KOPT-K1 (cell line): Measurements from ENCODE around the gene DLG3.

Experiments used
- H3K27ac ChIP-seq: fragments of 200-600 bp; sonication (generic); 2 replicates; pipeline ENCODE4 v1.5.1; 2016; ENCODE audit warnings: antibody characterized with exemption, mild to moderate bottlenecking, low read depth, low read length; ENCODE audit not compliant: poor library complexity, severe bottlenecking
- H3K36me3 ChIP-seq: fragments of 200-600 bp; sonication (generic); 2 replicates; pipeline ENCODE4 v1.5.1; 2017; ENCODE audit warnings: antibody characterized with exemption, mild to moderate bottlenecking, low read length, moderate library complexity; ENCODE audit not compliant: insufficient read depth
- H3K9me3 ChIP-seq: fragments of 200-600 bp; sonication (generic); 2 replicates; pipeline ENCODE4 v1.5.1; 2017; ENCODE audit warnings: antibody characterized with exemption, low read length, mild to moderate bottlenecking; ENCODE audit not compliant: insufficient read depth, poor library complexity, severe bottlenecking

DLG3 gene

GRCh38 chrX:70432936-70433847 lies 11.4 kb upstream of the DLG3 start:
- Histone ChIP-seq H3K9me3 (no peaks in the 10 kb centered on the region), H3K36me3 (no peaks in the 10 kb centered on the region), H3K27ac (no peak overlapping the region)

- Histone ChIP-seq H3K27ac (no peak overlapping the region), H3K36me3 (no peaks in the 10 kb centered on the region), H3K9me3 (no peaks in the 10 kb centered on the region)
Observed at GRCh38 chrX:70433848-70434351, 10.7 kb upstream of the DLG3 start.

- Histone ChIP-seq H3K36me3 (no peaks in the 10 kb centered on the region), H3K9me3 (no peaks in the 10 kb centered on the region), H3K27ac (no peak overlapping the region)
Observed at GRCh38 chrX:70434352-70434866, 10.2 kb upstream of the DLG3 start.

GRCh38 chrX:70434914-70435586 lies 9.6 kb upstream of the DLG3 start:
- no peaks in the 10 kb centered on the region for H3K36me3 ChIP-seq
- H3K27ac ChIP-seq: no peak overlapping the region
- no peaks in the 10 kb centered on the region for H3K9me3 ChIP-seq

GRCh38 chrX:70436343-70436742 lies 8.3 kb upstream of the DLG3 start:
- Histone ChIP-seq H3K27ac (no peak overlapping the region), H3K36me3 (no peaks in the 10 kb centered on the region), H3K9me3 (no peaks in the 10 kb centered on the region)

GRCh38 chrX:70437011-70437410 lies 7.6 kb upstream of the DLG3 start:
- Histone ChIP-seq H3K9me3 (no peaks in the 10 kb centered on the region), H3K27ac (no peak overlapping the region), H3K36me3 (no peaks in the 10 kb centered on the region)

GRCh38 chrX:70437921-70438665 lies 6.5 kb upstream of the DLG3 start:
- Histone ChIP-seq H3K27ac (no peak overlapping the region), H3K36me3 (no peaks in the 10 kb centered on the region), H3K9me3 (no peaks in the 10 kb centered on the region)

GRCh38 chrX:70439016-70439415 lies 5.6 kb upstream of the DLG3 start:
- Histone ChIP-seq H3K36me3 (no peaks in the 10 kb centered on the region), H3K27ac (no peak overlapping the region)

GRCh38 chrX:70442224-70442623 lies 2.4 kb upstream of the DLG3 start:
- no peak overlapping the region for H3K27ac ChIP-seq
- H3K9me3 ChIP-seq: no peaks in the 10 kb centered on the region
- no peaks in the 10 kb centered on the region for H3K36me3 ChIP-seq

More at GRCh38 chrX:70439016-70439415, 5.6 kb upstream of the DLG3 start:
- H3K9me3 ChIP-seq: no peaks in the 10 kb centered on the region

- Histone ChIP-seq H3K36me3 (no peaks in the 10 kb centered on the region), H3K27ac (no peak overlapping the region), H3K9me3 (no peaks in the 10 kb centered on the region)
Observed at GRCh38 chrX:70444946-70445656, 466 bp downstream of the DLG3 start.

GRCh38 chrX:70445951-70446350 lies 1.3 kb downstream of the DLG3 start:
- Histone ChIP-seq H3K27ac (no peak overlapping the region), H3K36me3 (no peaks in the 10 kb centered on the region), H3K9me3 (no peaks in the 10 kb centered on the region)

GRCh38 chrX:70446380-70447350 lies 2.0 kb downstream of the DLG3 start:
- no peaks in the 10 kb centered on the region for H3K9me3 ChIP-seq
- no peaks in the 10 kb centered on the region for H3K36me3 ChIP-seq
- H3K27ac ChIP-seq: no peak overlapping the region

- Histone ChIP-seq H3K27ac (no peak overlapping the region), H3K9me3 (no peaks in the 10 kb centered on the region), H3K36me3 (no peaks in the 10 kb centered on the region)
Observed at GRCh38 chrX:70449457-70449966, 4.9 kb downstream of the DLG3 start.
